Measurements from ENCODE around the gene UBE2N. TPM values are rescaled to one million over a fixed set of nuclear protein-coding genes. Genes with fewer than 3 reads are reported as not detected.

Gene UBE2N
- total and polyA plus RNA-seq, 2 of the 8 experiments (the other 6 are each of a cell fraction or from before 2014, with no cell fraction given) = 108 to 225 TPM

DNA sequence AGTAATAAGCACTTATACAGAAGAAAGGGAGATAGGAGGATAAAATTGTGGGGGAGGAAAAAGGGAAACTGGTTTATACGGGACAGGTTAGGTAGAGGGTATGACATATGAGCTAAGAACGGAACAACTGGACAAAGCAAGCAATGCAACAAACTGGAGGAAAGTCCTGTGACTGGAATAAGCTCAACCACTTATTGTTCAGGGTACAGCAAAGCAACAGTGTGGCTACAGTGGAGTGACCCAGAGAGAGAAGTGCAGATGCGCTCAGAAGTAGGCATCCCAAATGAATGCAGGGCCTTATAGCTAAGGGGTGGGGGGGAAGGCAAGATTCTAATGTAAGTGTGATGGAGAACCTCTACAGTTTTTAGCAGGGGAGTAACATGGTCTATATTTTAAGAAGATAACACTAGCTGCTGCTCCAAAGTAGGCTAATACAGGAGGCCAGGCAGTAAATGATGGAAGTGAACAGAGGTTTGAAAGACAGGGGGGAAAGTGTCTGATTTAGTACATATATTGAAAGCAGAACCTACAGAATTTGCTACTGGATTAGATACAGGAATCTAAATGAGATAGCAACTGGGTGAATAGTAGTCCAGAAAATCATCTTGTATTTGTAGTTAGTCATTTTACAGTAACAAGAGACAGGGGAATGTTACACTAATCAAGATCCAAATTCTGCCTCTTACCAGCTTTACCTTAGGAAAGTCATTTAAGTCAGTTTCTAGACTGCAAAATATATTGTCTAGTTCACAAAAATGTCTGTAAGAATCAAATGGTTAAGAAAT lies 3.3 kb downstream of the UBE2N start:
- Histone ChIP-seq H3K4ac (replicated peaks; ENCODE audit: insufficient read length, low read depth, low read length) (no peak overlapping the region), H3K9ac (replicated peaks in 1 of 4; ENCODE audit: extremely low read depth in 1 of 4, low read depth in 3 of 4, low read length in 3 of 4) (no peak overlapping the region), H3K14ac (ENCODE audit: insufficient read length) (no peak overlapping the region), H3K27ac (ENCODE audit: low read depth, low read length) (no peak overlapping the region), H2BK5ac (ENCODE audit: low read depth, low read length) (no peak overlapping the region), H4K20me1 (replicated peaks in 1 of 2; ENCODE audit: control insufficient read depth in 1 of 2, insufficient read depth in 2 of 2, low read length in 2 of 2) (peaks cover 18 to 27% of the 10 kb centered on the region in 2 experiments), H2BK20ac (ENCODE audit: low read length) (no peak overlapping the region), H2AFZ (ENCODE audit: low read length) (no peak overlapping the region), H4K8ac (ENCODE audit: extremely low read depth, insufficient read depth, low read length) (no peak overlapping the region), H3K27me3 (replicated peaks in 1 of 4; ENCODE audit: control insufficient read depth in 3 of 4, extremely low read depth in 1 of 4, insufficient read depth in 3 of 4, low read length in 3 of 4) (no peaks in the 10 kb centered on the region), H2AK5ac (ENCODE audit: low read depth, low read length) (no peak overlapping the region), H4K91ac (replicated peaks; ENCODE audit: insufficient read length, low read length) (no peak overlapping the region), H4K5ac (ENCODE audit: insufficient read length, low read depth, low read length) (no peak overlapping the region), H3K23ac (ENCODE audit: insufficient read length) (no peak overlapping the region), H3K36me3 (ENCODE audit: control insufficient read depth in 2 of 4, insufficient read depth in 4 of 4, low read length in 3 of 4) (no peaks in the 10 kb centered on the region), H3K18ac (ENCODE audit: extremely low read depth, low read length) (no peak overlapping the region), H3K9me3 (ENCODE audit: insufficient read depth in 2 of 2, low read depth in 1 of 2, low read length in 1 of 2) (no peaks in the 10 kb centered on the region), H2BK120ac (replicated peaks; ENCODE audit: low read depth, low read length) (no peak overlapping the region), H3K4me1 (replicated peaks in 1 of 4; ENCODE audit: control insufficient read depth in 3 of 4, insufficient read depth in 4 of 4, low read length in 3 of 4) (peaks cover 0 to 15% (median 6%) of the 10 kb centered on the region in 4 experiments), H2BK12ac (ENCODE audit: low read depth, low read length) (no peak overlapping the region), H3K79me2 (ENCODE audit: control insufficient read depth in 1 of 2, insufficient read depth in 2 of 2, low read length in 2 of 2) (peaks cover 61 to 88% of the 10 kb centered on the region in 2 experiments), H3K23me2 (ENCODE audit: low read depth, low read length) (peaks cover 11% of the 10 kb centered on the region; the same call in 1 of the 2 replicates), H3K4me2 (ENCODE audit: insufficient read depth in 1 of 2, low read depth in 2 of 2, low read length in 2 of 2) (peak overlapping the region in 1 of 2 experiments; percentile 15; a peak in 2 of 4 replicates), H3K56ac (replicated peaks; ENCODE audit: insufficient read length, low read depth, low read length) (no peak overlapping the region), H2BK15ac (ENCODE audit: low read length) (no peak overlapping the region), H3K79me1 (ENCODE audit: low read depth, low read length) (no peaks in the 10 kb centered on the region), H3K4me3 (ENCODE audit: extremely low read depth in 1 of 4, insufficient read depth in 2 of 4, low read depth in 3 of 4, low read length in 4 of 4) (no peak overlapping the region)
- no peak for FAIRE-seq
- DNase-seq (ENCODE audit: low read depth in 1 of 2, low spot score in 2 of 2) = no peak
- CTCF ChIA-PET (ENCODE audit: partially characterized antibody) = interaction anchor here (0.6 to 3.1 kb wide), 5 partner anchors 12 to 1184 kb away, joined by 3 to 8 read pairs (median 4); no protein-coding TSS in a partner anchor
- 79 to 100% methylated on average over 1 to 3 of the region's 3 CpGs for WGBS, 2 experiments (ENCODE audit: extremely low coverage in 1 of 2, insufficient coverage in 1 of 2, insufficient read length in 1 of 2, insufficient replicate concordance in 2 of 2, low coverage in 1 of 2, low lambda C conversion rate in 2 of 2, missing lambda C conversion rate in 1 of 2)
- no peak for TF ChIP-seq CHD1 (IDR thresholded peaks at IDR 0.05; ENCODE audit: low read depth, low read length)
- no peak for TF ChIP-seq CTBP2 (IDR thresholded peaks at IDR 0.05; ENCODE audit: borderline replicate concordance, insufficient read depth, insufficient read length, low read length)
- POLR2A ChIA-PET (ENCODE audit: partially characterized antibody) = interaction anchor here (0.6 to 1.5 kb wide), 6 partner anchors 8 to 333 kb away, joined by 3 to 4 read pairs (median 3); partner anchors contain the start of gene MRPL42
